Fibroblast of lung (primary cell): ENCODE data around the gene CTF1. TPM values are rescaled to one million over a fixed set of nuclear protein-coding genes. Genes with fewer than 3 reads are reported as not detected.

Experiments used
- DNase-seq, 2 donors: peaks; one replicate each; pipeline versions ENCODE4 v3.0.0 to v3.0.0-alpha.2; 2010; ENCODE audit warnings: low read depth in 2 of 2
- H2AFZ ChIP-seq: 2 replicates; pipeline ENCODE4 v1.5.1; 2012; ENCODE audit warnings: low read length, control low read depth, inconsistent platforms
- H3K27ac ChIP-seq: 2 replicates; pipeline ENCODE4 v1.5.1; 2011; ENCODE audit warnings: low read length, control low read depth; ENCODE audit not compliant: insufficient read depth
- H3K27me3 ChIP-seq: 2 replicates; pipeline ENCODE4 v1.5.1; 2011; ENCODE audit warnings: mild to moderate bottlenecking, low read length; ENCODE audit not compliant: control insufficient read depth, insufficient read depth
- H3K36me3 ChIP-seq: 2 replicates; pipeline ENCODE4 v1.5.1; 2011; ENCODE audit warnings: low read length; ENCODE audit not compliant: control insufficient read depth, insufficient read depth
- H3K4me1 ChIP-seq: 2 replicates; pipeline ENCODE4 v1.5.1; 2011; ENCODE audit warnings: low read length; ENCODE audit not compliant: control insufficient read depth, insufficient read depth; ENCODE audit errors: extremely low read depth
- H3K4me2 ChIP-seq: 2 replicates; pipeline ENCODE4 v1.5.1; 2011; ENCODE audit warnings: low read length, control low read depth; ENCODE audit not compliant: insufficient read depth; ENCODE audit errors: extremely low read depth
- H3K4me3 ChIP-seq, 4 experiments: fragments of 200-600 bp in 1 of 4; sonication (generic) in 1 of 4; replicated peaks in 1 of 4; 2 replicates each; pipeline ENCODE4 v1.5.1; 2011 to 2016; ENCODE audit warnings: low read length in 4 of 4, low read depth in 3 of 4, mild to moderate bottlenecking in 3 of 4, control low read depth in 2 of 4, inconsistent platforms in 1 of 4, mixed read lengths in 1 of 4; ENCODE audit not compliant: insufficient read depth in 1 of 4; ENCODE audit errors: control extremely low read depth in 1 of 4
- H3K79me2 ChIP-seq: 2 replicates; pipeline ENCODE4 v1.5.1; 2012; ENCODE audit warnings: mild to moderate bottlenecking, low read length, inconsistent platforms; ENCODE audit not compliant: control insufficient read depth, insufficient read depth
- H3K9ac ChIP-seq: 2 replicates; pipeline ENCODE4 v1.5.1; 2011; ENCODE audit warnings: mild to moderate bottlenecking, low read length, control low read depth; ENCODE audit not compliant: insufficient read depth
- H3K9me3 ChIP-seq: 2 replicates; pipeline ENCODE4 v1.5.1; 2012; ENCODE audit warnings: low read depth, low read length; ENCODE audit not compliant: control insufficient read depth, insufficient read depth
- H4K20me1 ChIP-seq: 2 replicates; pipeline ENCODE4 v1.5.1; 2011; ENCODE audit warnings: low read length; ENCODE audit not compliant: control insufficient read depth, insufficient read depth; ENCODE audit errors: extremely low read depth
- EZH2 ChIP-seq: IDR thresholded peaks from 2 replicates; pipeline ENCODE4 v1.5.1; 2012; ENCODE audit warnings: low read length, control low read depth, mild to moderate bottlenecking; ENCODE audit errors: missing control alignments
- polyA plus RNA-seq, 2 donors: library from polyadenylated mRNA; depleted of rRNA in 1 of 2; stranded (reverse) in 1 of 2; unstranded in 1 of 2; fragments of >200 nt; gene quantifications; 2 replicates each; pipeline ENCODE4 v1.2.1, GENCODE V29; 2011 to 2012; ENCODE audit warnings: missing spikeins in 1 of 2
- total RNA-seq: library from RNA; depleted of rRNA; stranded (reverse); fragments of >200 nt; gene quantifications from 2 replicates; pipeline ENCODE4 v1.2.1, GENCODE V29; 2014
- TF ChIP-seq, protein P1 (sequence below), 2 donors: IDR thresholded peaks in 1 of 2; conservative IDR thresholded peaks in 1 of 2; 1 replicate in 1 of 2; 2 replicates in 1 of 2; pipeline ENCODE4 v1.5.1; 2011 to 2012; ENCODE audit warnings: low read length in 2 of 2, control low read depth in 1 of 2, inconsistent platforms in 1 of 2, low read depth in 1 of 2, mild to moderate bottlenecking in 1 of 2

The CTF1 gene
- total and polyA plus RNA-seq, 2 donors (not counting 1 experiment from before 2014, with no cell fraction given): 5.3 to 8.8 TPM

DNA sequence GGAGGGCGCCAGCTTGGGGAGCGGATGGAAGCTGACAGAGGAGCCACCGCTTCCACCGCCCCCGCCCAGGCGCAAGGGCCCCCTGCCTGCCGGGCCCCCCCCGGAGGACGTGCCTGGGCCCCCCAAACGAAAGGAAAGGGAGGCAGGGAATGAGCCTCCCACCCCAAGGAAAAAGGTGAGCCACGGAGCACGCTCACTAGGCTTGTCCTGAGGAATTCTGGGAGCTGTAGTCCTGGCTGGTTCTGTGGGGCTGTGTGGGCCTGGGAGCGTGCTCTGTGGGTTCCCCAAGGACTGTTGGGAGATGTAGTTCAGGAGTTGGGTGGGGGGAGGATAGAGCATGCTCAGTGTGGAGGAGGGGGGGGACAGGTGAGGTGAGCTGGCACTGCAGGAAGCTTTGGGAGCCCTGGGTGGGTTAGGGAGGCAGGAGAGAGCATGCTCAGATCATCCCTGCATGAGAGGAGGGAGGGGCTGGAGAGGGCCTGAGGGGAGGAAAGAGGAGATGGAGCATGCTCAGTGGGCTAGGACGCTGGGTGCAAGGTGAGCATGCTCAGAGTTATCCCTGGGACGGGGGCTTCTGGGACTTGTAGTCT, 31.5 kb downstream of the CTF1 start:
- H3K9me3 ChIP-seq: no peaks in the 10 kb centered on the region
- DNase-seq: peak; percentile 39 to 42

DNA sequence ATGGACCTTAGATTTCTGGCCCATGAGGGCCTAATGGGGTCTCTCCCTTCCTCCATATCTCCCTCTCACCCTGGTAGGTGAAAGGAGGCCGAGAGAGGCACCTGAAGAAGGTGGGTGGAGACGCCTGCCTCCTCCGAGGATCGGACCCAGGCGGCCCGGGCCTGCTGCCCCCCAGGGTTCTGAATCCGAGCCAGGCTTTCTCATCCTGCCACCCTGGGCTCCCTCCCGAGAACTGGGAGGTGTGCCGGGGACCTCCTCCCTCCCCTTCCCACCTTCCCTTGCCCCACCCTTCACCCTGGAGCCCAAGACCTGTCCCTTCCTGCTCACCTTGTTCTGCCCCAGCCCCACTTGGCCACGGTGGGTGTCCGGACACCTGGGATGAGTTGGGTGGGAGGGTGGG, 32.0 kb downstream of the CTF1 start:
- no peaks in the 10 kb centered on the region for H3K4me1 ChIP-seq
- TF ChIP-seq EZH2: no peak
- TF ChIP-seq, protein P1, sequence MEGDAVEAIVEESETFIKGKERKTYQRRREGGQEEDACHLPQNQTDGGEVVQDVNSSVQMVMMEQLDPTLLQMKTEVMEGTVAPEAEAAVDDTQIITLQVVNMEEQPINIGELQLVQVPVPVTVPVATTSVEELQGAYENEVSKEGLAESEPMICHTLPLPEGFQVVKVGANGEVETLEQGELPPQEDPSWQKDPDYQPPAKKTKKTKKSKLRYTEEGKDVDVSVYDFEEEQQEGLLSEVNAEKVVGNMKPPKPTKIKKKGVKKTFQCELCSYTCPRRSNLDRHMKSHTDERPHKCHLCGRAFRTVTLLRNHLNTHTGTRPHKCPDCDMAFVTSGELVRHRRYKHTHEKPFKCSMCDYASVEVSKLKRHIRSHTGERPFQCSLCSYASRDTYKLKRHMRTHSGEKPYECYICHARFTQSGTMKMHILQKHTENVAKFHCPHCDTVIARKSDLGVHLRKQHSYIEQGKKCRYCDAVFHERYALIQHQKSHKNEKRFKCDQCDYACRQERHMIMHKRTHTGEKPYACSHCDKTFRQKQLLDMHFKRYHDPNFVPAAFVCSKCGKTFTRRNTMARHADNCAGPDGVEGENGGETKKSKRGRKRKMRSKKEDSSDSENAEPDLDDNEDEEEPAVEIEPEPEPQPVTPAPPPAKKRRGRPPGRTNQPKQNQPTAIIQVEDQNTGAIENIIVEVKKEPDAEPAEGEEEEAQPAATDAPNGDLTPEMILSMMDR (conservative IDR thresholded peaks at IDR 0.05 in 1 of 2, IDR thresholded peaks at IDR 0.05 in 1 of 2; ENCODE audit: low read depth in 1 of 2, low read length in 2 of 2): no peak
- no peak overlapping the region for H3K4me2 ChIP-seq
- no peak for DNase-seq
- H3K4me3 ChIP-seq: no peak overlapping the region
- no peaks in the 10 kb centered on the region for H3K79me2 ChIP-seq
- H3K36me3 ChIP-seq: peaks cover 12% of the 10 kb centered on the region
- no peaks in the 10 kb centered on the region for H4K20me1 ChIP-seq
- no peak overlapping the region for H3K27ac ChIP-seq
- no peak overlapping the region for H3K9ac ChIP-seq
- no peak overlapping the region for H2AFZ ChIP-seq
- H3K27me3 ChIP-seq: no peaks in the 10 kb centered on the region
- H3K9me3 ChIP-seq: no peaks in the 10 kb centered on the region

More for the DNA sequence above, 31.5 kb downstream of the CTF1 start:
- H3K9ac ChIP-seq: no peak overlapping the region
- no peak overlapping the region for H3K4me3 ChIP-seq
- no peak overlapping the region for H3K4me2 ChIP-seq
- no peaks in the 10 kb centered on the region for H4K20me1 ChIP-seq
- TF ChIP-seq, protein P1 (conservative IDR thresholded peaks at IDR 0.05 in 1 of 2, IDR thresholded peaks at IDR 0.05 in 1 of 2; ENCODE audit: low read depth in 1 of 2, low read length in 2 of 2): no peak
- TF ChIP-seq EZH2: no peak
- no peaks in the 10 kb centered on the region for H3K79me2 ChIP-seq
- no peaks in the 10 kb centered on the region for H3K4me1 ChIP-seq
- no peaks in the 10 kb centered on the region for H3K27me3 ChIP-seq
- no peak overlapping the region for H3K27ac ChIP-seq
- no peak overlapping the region for H2AFZ ChIP-seq
- H3K36me3 ChIP-seq: peaks cover 12% of the 10 kb centered on the region

DNA sequence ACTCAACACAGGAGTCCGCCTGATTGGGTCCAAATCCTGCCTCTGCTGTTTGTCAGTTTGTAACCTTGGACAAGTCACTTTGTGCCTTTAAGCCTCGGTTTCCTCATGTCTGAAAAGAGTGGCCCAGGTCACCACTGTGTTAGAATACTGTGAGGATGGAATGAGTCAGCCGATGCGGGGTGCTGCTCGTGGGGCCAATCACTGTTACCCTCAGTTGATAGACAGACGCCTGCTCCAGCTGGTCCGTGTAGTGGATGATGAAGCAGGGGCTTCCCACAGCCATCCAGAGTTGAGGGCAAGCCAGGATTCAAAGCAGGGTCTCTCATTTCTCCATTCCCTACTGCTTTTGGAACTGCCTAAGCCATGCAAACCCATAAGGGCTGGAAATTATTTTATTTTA, 32.8 kb downstream of the CTF1 start:
- H4K20me1 ChIP-seq: no peaks in the 10 kb centered on the region
- no peak overlapping the region for H3K4me2 ChIP-seq
- no peak overlapping the region for H3K27ac ChIP-seq
- DNase-seq: no peak
- no peaks in the 10 kb centered on the region for H3K79me2 ChIP-seq
- TF ChIP-seq, protein P1 (conservative IDR thresholded peaks at IDR 0.05 in 1 of 2, IDR thresholded peaks at IDR 0.05 in 1 of 2; ENCODE audit: low read depth in 1 of 2, low read length in 2 of 2): no peak
- no peak for TF ChIP-seq EZH2
- no peak overlapping the region for H2AFZ ChIP-seq
- H3K9me3 ChIP-seq: no peaks in the 10 kb centered on the region
- no peak overlapping the region for H3K4me3 ChIP-seq
- H3K27me3 ChIP-seq: no peaks in the 10 kb centered on the region
- H3K4me1 ChIP-seq: no peaks in the 10 kb centered on the region
- H3K9ac ChIP-seq: no peak overlapping the region
- peaks cover 12% of the 10 kb centered on the region for H3K36me3 ChIP-seq
